Psoas muscle (tissue), 8 donors: Measurements from ENCODE around the gene FAT1. TPM values are rescaled to one million over a fixed set of nuclear protein-coding genes. Genes with fewer than 3 reads are reported as not detected.
"Not testable (repeated sequence)": the region's sequence is repeated elsewhere in the genome, so short reads cannot be mapped to it uniquely, and the experiment has no call there.

ENCODE experiments used
- ATAC-seq, 4 donors: fragments of 200-7000 bp; cut with Tn5 transposase; one replicate each; pipeline ENCODE4 v1.9.1; 2020; ENCODE audit warnings: moderate library complexity in 3 of 4, mild to moderate bottlenecking in 2 of 4
- DNase-seq, 2 donors: peaks; one replicate each; pipeline ENCODE4 v3.0.0-alpha.2; 2020
- H3K27ac ChIP-seq: fragments of 200-600 bp; one replicate; pipeline ENCODE4 v1.8.0; 2022
- H3K27me3 ChIP-seq, 3 donors: fragments of 200-600 bp in 1 of 3; one replicate each; pipeline versions ENCODE4 v1.6.1 to v1.8.0; 2013 to 2022; ENCODE audit warnings: low read length in 2 of 3, mild to moderate bottlenecking in 2 of 3, moderate library complexity in 1 of 3; ENCODE audit not compliant: insufficient read depth in 3 of 3
- H3K36me3 ChIP-seq, 2 donors: fragments of 200-600 bp in 1 of 2; one replicate each; pipeline versions ENCODE4 v1.6.1 to v1.8.0; 2013 to 2022; ENCODE audit warnings: low read depth in 1 of 2, mild to moderate bottlenecking in 1 of 2, moderate library complexity in 1 of 2; ENCODE audit not compliant: insufficient read depth in 1 of 2
- H3K4me1 ChIP-seq: fragments of 200-600 bp; one replicate; pipeline ENCODE4 v1.8.0; 2022
- H3K4me3 ChIP-seq: fragments of 200-600 bp; one replicate; pipeline ENCODE4 v1.8.0; 2022; ENCODE audit warnings: mild to moderate bottlenecking
- H3K9me3 ChIP-seq: fragments of 200-600 bp; one replicate; pipeline ENCODE4 v1.8.0; 2022
- WGBS, 3 donors: extraction: QIAGEN DNeasy Blood & Tissue Kit; methylation state at CpG; one replicate each; pipeline versions ENCODE4 v1.1.6 to v1.1.7; 2013; 5-methylcytosine and 5-hydroxymethylcytosine counted together
- intact Hi-C, 2 donors: fragments of 100-400 bp; cut with DNase I; formaldehyde crosslinking; loops; one replicate each; pipeline versions ENCODE4 v1.11.0 to v1.14.2; 2022
- polyA plus RNA-seq, 3 donors: library from polyadenylated mRNA; stranded (reverse); fragments of 200-250 nt; gene quantifications; one replicate each; pipeline ENCODE4 v1.2.3, GENCODE V29; 2013
- total RNA-seq, 4 donors: library from RNA; stranded (reverse); fragmentation: NEBNext Ultra II Directional in 2 of 4; extraction: Animal tissue kit (Norgen Biotek cat#: 25700) in 2 of 4; gene quantifications; one replicate each; pipeline versions ENCODE4 v1.2.1 to v1.2.4, GENCODE V29; 2021 to 2023
- TF ChIP-seq, protein P1 (sequence below): fragments of 200-600 bp; IDR thresholded peaks from one replicate; pipeline ENCODE4 v1.8.0; 2022; ENCODE audit warnings: antibody characterized with exemption
- donor health status: healthy with polysubstance abuse.
- donor health status: DM: no; HTN: no; CAD: no; lungs with moderate emphysema.
- donor health status: Bipolar disorder and iron deficiency.
- donor health status: healthy.
- donor health status: DM: yes; HTN: yes; CAD: no.
- donor health status: DM: no; HTN: no; CAD: no.
- donor health status: DM: no; HTN: no; CAD: no.
- donor health status: DM: yes; HTN: yes; CAD: no.

Gene FAT1
- total and polyA plus RNA-seq, 7 donors, result 1.8 to 11.5 (median 4.0) TPM

DNA sequence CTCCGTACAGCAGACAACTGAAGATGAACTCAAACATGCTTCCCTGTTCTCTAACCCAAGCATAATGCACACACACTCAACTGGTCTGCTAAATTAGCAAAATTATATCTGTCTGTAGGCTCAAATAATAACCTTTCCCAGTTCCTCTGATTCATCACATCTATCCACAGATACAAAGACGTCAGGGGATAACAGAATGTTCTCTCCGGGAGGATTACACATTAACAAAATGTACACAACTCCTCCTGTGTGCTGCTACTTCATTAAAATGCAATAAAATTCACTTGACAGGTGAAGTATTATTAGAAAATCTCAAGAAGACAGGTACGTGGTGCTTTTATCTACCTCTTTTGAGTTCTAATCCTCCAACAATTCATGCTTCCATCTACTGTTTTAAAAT, 57.4 kb downstream of the FAT1 start:
- intact Hi-C loops, result no loop called here
- H3K27ac ChIP-seq, result no peak overlapping the region
- peaks cover 0 to 4% of the 10 kb centered on the region in 2 donors for H3K36me3 ChIP-seq
- WGBS, 3 donors, result 82 to 91% (median 86%) methylated on average over 4 of the region's 4 CpGs
- no peaks in the 10 kb centered on the region for H3K27me3 ChIP-seq
- DNase-seq (no peak), ATAC-seq (no peak)
- TF ChIP-seq, protein P1, sequence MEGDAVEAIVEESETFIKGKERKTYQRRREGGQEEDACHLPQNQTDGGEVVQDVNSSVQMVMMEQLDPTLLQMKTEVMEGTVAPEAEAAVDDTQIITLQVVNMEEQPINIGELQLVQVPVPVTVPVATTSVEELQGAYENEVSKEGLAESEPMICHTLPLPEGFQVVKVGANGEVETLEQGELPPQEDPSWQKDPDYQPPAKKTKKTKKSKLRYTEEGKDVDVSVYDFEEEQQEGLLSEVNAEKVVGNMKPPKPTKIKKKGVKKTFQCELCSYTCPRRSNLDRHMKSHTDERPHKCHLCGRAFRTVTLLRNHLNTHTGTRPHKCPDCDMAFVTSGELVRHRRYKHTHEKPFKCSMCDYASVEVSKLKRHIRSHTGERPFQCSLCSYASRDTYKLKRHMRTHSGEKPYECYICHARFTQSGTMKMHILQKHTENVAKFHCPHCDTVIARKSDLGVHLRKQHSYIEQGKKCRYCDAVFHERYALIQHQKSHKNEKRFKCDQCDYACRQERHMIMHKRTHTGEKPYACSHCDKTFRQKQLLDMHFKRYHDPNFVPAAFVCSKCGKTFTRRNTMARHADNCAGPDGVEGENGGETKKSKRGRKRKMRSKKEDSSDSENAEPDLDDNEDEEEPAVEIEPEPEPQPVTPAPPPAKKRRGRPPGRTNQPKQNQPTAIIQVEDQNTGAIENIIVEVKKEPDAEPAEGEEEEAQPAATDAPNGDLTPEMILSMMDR, result no peak
- peaks cover 3% of the 10 kb centered on the region for H3K4me1 ChIP-seq
- H3K4me3 ChIP-seq, result no peak overlapping the region
- H3K9me3 ChIP-seq, result no peaks in the 10 kb centered on the region

DNA sequence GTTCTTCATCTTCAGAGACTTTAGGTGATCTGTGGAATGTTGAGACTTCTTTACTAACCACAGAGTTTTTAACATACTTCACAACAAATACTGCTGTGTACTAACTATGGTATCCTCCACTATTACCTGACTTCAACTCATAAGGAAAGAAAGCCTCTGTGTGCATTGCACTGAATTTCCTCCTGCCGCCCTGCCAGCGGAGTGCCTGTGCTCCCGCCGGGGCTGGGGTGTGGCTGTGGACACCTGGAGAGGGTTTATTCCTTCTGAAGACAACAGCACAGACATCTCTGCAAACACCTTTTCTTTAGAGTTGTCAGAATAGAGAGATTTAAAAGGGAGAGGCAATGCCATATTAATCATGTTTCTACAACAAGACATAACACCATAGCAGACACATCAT, 63.3 kb downstream of the FAT1 start:
- ATAC-seq (no peak), DNase-seq (no peak)
- intact Hi-C loops, result no loop called here
- Histone ChIP-seq H3K9me3 (no peaks in the 10 kb centered on the region), H3K36me3 (peaks cover 0 to 4% of the 10 kb centered on the region in 2 donors), H3K4me3 (no peak overlapping the region), H3K4me1 (no peaks in the 10 kb centered on the region), H3K27ac (no peak overlapping the region), H3K27me3 (no peaks in the 10 kb centered on the region)
- TF ChIP-seq, protein P1, result no peak
- 95 to 98% (median 96%) methylated on average over 4 of the region's 4 CpGs for WGBS, 3 donors

DNA sequence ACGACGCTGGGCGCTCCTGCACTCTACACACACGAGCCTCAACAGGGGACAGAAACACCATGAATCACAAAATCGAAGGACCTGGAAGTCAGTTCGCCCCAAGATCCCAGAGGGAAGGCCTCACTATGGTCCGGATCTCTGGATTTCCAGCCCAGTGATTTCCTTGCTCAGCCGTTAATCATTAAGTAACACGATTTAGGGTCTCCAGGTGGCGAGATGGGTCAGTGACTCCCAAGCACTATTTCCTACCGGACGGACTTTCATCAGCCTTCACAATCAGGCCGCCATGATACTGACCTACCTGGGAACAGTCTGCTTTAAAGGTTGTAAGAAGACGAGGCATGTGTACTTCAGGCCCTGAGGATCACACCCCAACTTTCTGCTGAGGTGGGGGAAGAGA, 63.7 kb downstream of the FAT1 start:
- Histone ChIP-seq H3K4me1 (no peaks in the 10 kb centered on the region), H3K36me3 (peaks cover 0 to 4% of the 10 kb centered on the region in 2 donors), H3K9me3 (no peaks in the 10 kb centered on the region), H3K27me3 (no peaks in the 10 kb centered on the region), H3K4me3 (no peak overlapping the region), H3K27ac (no peak overlapping the region)
- TF ChIP-seq, protein P1, result no peak
- 88 to 95% (median 89%) methylated on average over 14 of the region's 14 CpGs for WGBS, 3 donors
- ATAC-seq, result no peak
- no peak for DNase-seq
- intact Hi-C loops, result no loop called here

DNA sequence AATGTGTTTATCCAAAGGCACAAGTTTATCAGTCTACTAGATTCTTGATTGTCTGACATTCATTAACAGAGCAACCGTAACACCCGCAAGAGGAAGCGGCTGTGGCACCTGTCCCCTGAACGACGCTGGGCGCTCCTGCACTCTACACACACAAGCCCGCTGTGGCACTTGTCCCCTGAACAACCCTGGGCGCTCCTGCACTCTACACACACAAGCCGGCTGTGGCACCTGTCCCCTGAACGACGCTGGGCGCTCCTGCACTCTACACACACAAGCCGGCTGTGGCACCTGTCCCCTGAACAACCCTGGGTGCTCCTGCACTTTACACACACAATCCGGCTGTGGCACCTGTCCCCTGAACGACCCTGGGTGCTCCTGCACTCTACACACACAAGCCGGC, 64.2 kb downstream of the FAT1 start:
- DNase-seq, H3K36me3 ChIP-seq, H3K27ac ChIP-seq, H3K27me3 ChIP-seq, H3K4me3 ChIP-seq, H3K9me3 ChIP-seq, intact Hi-C loops, ATAC-seq, H3K4me1 ChIP-seq: not testable (repeated sequence)
- 88 to 94% (median 88%) methylated on average over 16 of the region's 16 CpGs for WGBS, 3 donors

DNA sequence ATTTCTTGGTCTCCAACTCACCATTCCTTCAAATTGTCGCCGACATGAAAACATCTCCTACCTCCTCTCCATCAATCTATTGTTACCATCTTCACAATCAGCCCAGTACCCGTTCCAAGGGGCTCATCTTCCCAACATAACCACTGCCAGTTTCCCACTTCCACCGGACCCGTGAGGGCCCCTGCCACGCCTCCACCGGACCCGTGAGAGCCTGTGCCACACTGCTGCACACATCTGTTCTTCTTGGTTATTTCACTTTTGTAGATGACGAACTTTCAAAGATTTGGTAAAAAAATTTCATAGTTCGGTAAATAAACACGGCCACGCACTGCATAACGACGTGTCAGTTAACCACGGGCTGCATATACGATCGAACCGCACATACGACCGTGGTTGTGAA, 65.0 kb downstream of the FAT1 start:
- TF ChIP-seq, protein P1, result no peak
- Histone ChIP-seq H3K4me1 (no peaks in the 10 kb centered on the region), H3K4me3 (no peak overlapping the region), H3K27me3 (peaks cover 0 to under 1% (median 0%) of the 10 kb centered on the region in 3 donors), H3K27ac (no peak overlapping the region), H3K9me3 (no peaks in the 10 kb centered on the region), H3K36me3 (peaks cover 0 to 4% of the 10 kb centered on the region in 2 donors)
- WGBS, 3 donors, result 91 to 94% (median 93%) methylated on average over 20 of the region's 20 CpGs
- DNase-seq, result no peak
- intact Hi-C loops, result no loop called here
- no peak for ATAC-seq
